Retina (tissue), 1 donor: Measurements from ENCODE around the gene XPO4.

Experiments
- DNase-seq: peaks from one replicate; pipeline ENCODE4 v3.0.0-alpha.2; 2016

XPO4 gene

GRCh38 chr13:20826843-20827560 is 75.5 kb downstream of the XPO4 start:
- DNase-seq: no peak

DNA sequence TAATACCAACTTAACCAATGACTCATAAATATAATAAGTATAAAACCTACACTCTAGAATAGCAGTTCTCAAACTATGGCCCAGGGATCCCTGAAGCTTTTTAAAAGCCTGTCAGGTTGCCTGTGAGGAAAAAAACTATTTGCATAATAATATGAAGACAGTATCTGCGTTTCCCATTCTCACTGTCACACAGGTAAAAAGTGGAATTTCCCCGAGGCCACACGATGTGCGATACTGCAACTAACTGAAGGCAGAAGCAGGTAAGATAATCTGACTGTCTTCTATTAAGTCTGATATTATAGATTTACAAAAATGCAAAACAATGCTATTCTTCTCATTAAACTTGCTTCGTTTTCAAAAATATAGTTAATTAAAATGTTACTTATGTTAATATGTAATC is 76.2 kb downstream of the XPO4 start:
- DNase-seq: no peak

DNA sequence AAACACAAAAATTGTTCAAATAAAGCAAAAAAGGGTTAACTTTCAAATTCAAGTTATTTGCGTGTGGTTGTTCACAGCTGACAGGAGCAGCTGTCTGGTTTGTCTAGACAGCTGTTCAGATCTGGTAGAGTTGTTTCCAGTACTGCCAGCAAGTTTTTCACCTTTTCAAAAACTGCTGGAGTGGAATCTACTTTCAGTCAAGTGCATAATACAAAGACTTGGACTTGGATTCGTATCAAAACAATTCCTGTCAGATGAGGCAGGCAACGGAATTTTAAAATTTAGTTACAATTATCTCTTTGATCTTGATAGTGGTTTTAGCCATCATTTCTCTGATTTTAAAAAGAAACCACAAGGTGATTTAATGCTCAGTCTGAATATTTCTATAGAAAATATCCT is 77.1 kb downstream of the XPO4 start:
- DNase-seq: no peak

DNA sequence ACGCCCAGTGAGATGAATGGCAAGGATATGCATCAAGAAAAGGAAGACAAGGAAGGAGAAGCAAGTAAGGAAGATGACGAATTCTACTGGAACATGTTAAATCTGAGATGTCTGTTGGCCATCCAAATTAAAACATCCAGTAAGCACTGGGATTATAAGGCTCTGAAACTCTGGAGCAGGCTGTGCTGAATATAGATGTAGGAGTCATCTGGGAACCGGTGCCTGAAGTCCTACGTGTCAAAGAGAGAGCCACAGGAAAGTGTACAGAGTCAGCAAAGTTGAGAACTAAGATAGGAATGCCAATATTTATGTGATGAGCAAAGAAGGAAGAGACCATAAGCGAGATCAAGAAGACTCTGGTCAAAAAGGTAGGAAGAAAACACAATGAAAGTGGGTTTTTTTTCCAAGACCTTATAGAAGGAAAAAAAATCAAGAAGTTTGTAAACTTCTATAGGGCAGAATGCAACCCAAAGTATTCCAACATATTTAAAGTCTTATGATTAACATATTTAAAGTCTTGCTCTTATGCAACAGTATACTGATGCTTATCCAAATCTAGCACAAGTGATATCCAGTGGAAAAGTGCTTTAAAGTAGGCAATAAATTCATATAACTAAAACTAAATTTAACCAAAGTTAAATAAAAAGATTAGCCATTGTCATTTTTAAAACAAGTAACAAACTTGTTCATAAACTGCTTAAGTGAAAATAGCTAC is 77.6 kb downstream of the XPO4 start:
- DNase-seq: no peak

- DNase-seq: no peak
These were observed 79.5 kb downstream of the XPO4 start for GRCh38 chr13:20823071-20823470.

GRCh38 chr13:20822406-20822805 is 80.1 kb downstream of the XPO4 start:
- DNase-seq: no peak

DNA sequence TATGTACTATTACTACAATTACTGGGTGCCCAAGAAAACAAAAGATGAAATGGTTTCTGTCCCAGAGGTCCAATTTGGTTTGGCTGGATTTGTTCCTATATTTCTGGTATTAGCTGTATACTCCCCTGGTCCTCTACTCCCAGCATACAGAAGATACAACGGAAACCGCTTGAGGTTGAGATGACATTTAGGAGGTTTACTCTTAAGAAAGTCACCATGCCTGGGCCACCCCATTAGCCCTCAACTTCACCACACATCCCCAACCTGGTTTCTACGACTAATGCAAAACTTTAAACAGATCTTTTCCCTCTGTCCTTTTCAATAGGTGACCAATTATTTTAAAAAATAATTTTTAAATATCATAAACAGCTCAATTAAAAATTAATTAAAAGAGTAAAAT is 82.8 kb downstream of the XPO4 start:
- no peak for DNase-seq

GRCh38 chr13:20815464-20815863 is 87.1 kb downstream of the XPO4 start:
- DNase-seq: no peak

DNA sequence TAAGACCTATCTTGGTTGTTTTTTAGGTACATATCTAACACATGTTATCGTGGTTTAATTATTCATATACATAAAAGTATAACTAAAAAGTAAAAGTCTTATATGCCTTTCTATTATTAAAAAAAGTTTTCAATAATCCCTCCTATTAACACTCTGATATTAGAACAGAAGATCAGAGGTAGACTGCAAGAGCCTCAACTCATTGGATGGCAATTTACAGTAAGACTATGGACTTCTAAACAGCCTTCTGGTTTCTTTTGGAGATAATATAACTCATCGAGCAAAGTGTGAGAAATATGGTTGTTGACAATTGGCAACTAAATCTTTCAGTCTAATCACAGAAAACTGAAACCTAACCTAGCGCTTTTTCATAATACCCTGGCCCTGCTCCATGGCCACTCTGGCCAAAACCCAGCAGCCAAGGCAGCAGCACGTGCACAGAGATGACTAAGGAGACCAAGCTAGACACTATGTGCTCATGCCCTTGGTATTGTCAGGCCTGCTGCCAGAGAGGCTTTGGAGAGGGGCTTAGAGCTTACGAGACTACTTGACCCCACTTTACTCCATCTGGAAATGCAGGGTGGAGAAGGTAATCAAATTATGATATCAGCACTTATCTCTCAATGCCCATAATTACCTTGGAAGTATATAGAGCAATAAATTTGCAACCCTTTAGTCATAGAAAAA is 88.2 kb downstream of the XPO4 start:
- DNase-seq: no peak

DNA sequence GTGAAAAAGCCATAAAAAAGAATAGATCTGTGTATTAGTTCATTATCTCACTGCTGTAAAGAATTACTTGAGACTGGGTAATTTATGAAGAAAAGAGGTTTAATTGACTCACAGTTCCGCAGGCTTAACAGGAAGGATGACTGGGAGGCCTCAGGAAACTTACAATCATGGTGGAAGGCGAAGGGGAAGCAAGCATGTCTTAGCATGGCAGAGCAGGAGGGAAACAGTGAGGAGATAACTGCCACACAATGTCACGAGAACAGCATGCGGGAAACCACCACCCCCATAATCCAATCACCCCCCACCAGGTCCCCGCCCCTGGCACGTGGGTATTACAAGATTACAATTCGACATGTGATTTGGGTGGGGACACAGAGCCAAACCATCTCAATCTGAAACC is 89.7 kb downstream of the XPO4 start:
- no peak for DNase-seq

DNA sequence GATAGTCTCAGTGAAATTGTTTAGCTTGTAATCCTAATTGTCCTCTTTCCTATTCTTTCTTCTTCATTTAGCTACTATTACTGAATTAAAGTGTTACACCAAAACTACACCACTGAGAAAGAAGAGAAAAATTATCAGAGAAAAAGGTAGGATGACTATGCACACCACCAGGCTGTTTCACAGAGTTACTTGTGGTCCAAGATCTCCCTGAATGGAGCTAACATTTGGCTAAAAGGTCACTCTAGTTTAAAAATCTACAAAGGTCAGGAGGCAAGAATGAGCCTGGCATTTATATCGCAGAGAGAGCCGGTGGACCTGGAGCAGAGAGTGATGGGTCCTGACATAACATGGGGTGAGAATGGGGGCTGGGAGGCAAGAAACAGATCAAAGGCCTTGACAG is 91.7 kb downstream of the XPO4 start:
- DNase-seq: no peak

GRCh38 chr13:20808874-20809273 is 93.7 kb downstream of the XPO4 start:
- DNase-seq: no peak

DNA sequence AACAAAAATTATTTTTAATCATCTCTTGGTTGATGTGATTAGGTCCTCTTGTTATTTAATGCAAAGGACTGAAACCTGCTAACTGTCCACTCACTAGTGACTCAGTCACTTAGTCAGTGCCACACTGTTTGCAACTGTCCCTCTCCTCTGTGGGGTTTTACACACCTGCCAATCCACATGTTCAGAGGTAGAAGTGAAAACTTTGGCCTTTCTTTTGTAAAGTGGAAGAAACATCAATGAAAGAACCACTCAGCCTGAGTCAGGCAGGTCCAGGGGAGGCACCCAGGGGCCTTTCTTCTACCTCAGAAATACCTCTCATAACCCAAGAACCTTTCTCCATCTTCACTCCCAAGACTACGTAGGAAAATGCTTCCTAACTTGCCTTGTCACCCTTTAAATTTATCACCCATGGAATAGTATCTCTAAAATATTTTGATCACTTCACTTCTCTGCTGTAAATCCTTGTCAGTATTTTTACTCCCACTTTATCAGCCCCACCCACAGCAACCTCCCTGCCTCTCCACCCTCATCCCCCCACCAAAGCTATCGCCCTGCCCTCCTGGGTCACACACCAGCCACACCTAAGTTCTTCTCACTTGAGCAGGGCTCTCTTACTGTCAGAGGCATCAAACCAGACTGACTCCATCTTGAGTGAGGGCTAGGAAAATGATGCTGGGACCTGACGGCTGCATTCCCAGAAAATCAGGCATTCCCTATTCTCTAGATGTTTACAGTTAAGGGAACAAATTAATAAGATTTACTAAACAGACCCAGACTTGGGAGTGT is 99.2 kb downstream of the XPO4 start:
- DNase-seq: no peak

GRCh38 chr13:20801707-20802106 is 100.8 kb downstream of the XPO4 start:
- no peak for DNase-seq

DNA sequence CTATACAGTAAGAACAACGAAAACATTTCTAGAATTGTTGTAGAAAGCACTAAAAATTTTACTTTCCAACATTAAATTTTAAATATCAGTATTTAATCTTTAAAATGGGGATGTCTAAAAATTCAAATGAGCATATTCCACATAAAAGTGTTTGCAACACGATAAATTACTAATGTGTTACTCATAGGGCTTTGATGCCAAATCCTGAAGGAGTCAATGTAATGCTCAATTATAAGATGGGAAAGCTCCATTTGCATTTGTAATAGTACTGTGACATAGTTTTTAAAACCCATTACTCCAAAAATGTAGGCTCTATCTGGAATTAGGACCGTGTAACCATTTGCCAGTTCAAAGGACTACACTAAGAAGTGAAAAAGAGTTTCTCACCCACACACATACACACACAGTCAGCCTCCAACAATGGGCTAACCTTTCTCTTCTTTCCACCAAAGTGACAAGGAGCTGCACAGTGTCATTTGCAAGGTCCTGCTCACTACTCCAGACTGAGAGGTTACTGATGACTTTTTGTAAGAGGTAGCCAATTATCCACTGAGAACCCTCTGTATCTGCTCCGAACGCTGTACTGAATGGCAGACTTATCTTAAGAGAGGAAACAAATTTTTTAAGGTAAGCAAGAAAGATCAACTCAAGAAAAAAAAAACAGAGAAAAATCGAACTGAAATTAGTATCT is 102.7 kb downstream of the XPO4 start:
- no peak for DNase-seq

DNA sequence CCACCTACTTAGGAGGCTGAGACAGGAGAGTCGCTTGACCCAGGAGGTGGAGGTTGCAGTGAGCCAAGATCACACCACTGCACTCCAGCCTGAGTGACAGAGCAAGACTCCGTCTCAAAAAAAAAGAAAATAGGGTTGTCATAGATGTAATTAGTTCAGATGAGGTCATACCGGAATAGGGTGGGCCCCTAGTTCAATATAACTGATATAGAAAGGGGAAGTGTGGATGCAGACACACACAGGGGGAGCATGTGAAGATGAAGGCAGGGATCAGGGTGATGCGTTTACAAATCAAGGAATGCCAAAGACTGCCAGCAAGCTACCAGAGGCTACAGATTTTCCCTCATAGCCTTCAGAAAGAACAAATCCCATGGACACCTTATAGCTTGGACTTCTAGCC is 104.5 kb downstream of the XPO4 start:
- no peak for DNase-seq

- no peak for DNase-seq
These were observed 105.6 kb downstream of the XPO4 start for GRCh38 chr13:20796791-20797508.

DNA sequence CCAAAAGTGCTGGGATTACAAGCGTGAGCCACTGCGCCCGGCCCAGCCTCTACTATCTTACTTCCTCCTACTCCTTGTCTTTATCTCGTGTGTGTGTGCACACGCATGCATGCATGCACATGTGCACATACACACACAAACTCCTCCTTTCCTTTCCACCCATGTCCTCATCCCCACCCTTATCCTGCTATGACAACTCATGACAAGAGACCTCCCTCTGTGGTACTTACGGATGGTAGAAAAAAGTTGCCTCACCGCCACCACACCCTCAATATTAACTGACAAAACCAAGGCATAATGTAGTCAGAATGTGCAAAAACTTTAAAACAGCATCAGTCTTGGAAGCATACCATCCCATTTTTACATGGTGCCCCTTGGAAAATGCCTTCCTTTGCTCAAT is 112.9 kb downstream of the XPO4 start:
- DNase-seq: no peak

DNA sequence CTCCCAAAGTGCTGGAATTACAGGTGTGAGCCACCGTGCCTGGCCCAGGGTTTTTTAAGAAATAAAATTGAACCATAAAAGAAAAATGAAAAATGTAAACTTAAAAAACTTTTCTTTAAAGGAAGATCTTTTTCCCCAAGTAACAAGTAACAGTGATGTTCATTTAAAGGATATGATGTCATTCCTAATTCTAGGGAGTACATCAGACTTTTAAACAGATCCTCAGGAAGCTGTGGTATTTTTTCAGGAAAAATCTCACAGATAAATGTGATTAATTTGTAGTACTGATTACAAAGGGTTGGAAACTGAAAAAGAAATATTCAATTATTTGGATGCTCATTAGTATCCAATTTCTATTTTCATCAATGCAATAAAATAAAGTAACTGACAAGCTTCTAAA is 114.2 kb downstream of the XPO4 start:
- no peak for DNase-seq

- no peak for DNase-seq
These were observed 115.4 kb downstream of the XPO4 start for GRCh38 chr13:20787180-20787579.

DNA sequence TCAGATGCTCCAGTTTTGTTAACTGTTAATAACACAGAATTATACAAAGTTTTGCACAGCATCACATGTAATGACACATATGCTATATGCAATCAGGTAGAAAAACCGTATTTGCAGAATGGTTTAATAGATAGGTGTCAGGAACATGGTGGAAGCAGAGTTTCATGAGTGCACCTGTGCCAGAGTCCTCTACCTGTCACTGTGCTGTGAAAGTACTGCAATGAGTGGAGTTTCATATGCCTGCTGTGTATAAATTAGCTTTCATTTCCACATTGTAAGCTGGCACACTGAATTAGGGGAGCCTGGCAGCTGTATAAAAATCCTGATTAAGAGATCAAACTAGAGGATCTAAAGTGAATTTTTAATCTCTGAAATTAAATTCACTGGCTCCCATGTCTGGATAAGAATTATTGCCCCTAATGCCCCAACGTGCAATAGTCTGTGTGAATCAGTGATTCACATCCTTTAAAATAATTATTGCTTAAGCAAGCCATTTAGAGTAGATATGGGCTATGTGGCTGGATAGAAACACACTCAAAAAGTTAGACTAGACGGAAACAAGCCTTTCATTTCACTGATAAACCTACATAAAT is 120.3 kb downstream of the XPO4 start:
- DNase-seq: no peak

- DNase-seq: no peak
These were observed 122.2 kb downstream of the XPO4 start for GRCh38 chr13:20780317-20780716.
